Ascending aorta (tissue), 2 donors: ENCODE results near the gene KIRREL3. TPM values are rescaled to one million over a fixed set of nuclear protein-coding genes. Genes with fewer than 3 reads are reported as not detected.

ENCODE experiments used
- DNase-seq, 2 donors: peaks; one replicate each; pipeline ENCODE4 v3.0.0-alpha.2; 2019; ENCODE audit warnings: low spot score in 2 of 2
- H3K27ac ChIP-seq, 2 donors: fragments of 200-600 bp; sonication (generic); one replicate each; pipeline ENCODE4 v1.5.1; 2016 to 2017; ENCODE audit warnings: mild to moderate bottlenecking in 1 of 2
- H3K27me3 ChIP-seq: fragments of 200-600 bp; sonication (generic); one replicate; pipeline ENCODE4 v1.5.1; 2017
- H3K36me3 ChIP-seq, 2 donors: fragments of 200-600 bp; sonication (generic); one replicate each; pipeline ENCODE4 v1.5.1; 2016
- H3K4me1 ChIP-seq, 2 donors: fragments of 200-600 bp; sonication (generic); one replicate each; pipeline ENCODE4 v1.5.1; 2016 to 2017; ENCODE audit warnings: mild to moderate bottlenecking in 1 of 2
- H3K4me3 ChIP-seq, 2 donors: fragments of 200-600 bp; sonication (generic); one replicate each; pipeline ENCODE4 v1.5.1; 2016 to 2017; ENCODE audit warnings: mild to moderate bottlenecking in 1 of 2
- H3K9me3 ChIP-seq, 2 donors: fragments of 200-600 bp; sonication (generic); one replicate each; pipeline ENCODE4 v1.5.1; 2016
- intact Hi-C: fragments of 100-400 bp; cut with DNase I; formaldehyde crosslinking; loops from one replicate; pipeline ENCODE4 v1.15.1; 2023
- total RNA-seq: library from RNA; depleted of rRNA; stranded (reverse); fragments of >200 nt; gene quantifications from one replicate; pipeline ENCODE4 v1.1.0, GENCODE V29; 2016
- TF ChIP-seq, protein P1 (sequence below), 3 experiments: fragments of 200-600 bp in 2 of 3; fragments of 450-650 bp in 1 of 3; sonication (generic) in 2 of 3; IDR thresholded peaks; one replicate each; pipeline ENCODE4 v1.5.1; 2016 to 2019; ENCODE audit warnings: antibody characterized with exemption in 3 of 3, mild to moderate bottlenecking in 1 of 3, moderate library complexity in 1 of 3

Gene KIRREL3
- total RNA-seq, 1 donor from 2014 or later = not detected

DNA sequence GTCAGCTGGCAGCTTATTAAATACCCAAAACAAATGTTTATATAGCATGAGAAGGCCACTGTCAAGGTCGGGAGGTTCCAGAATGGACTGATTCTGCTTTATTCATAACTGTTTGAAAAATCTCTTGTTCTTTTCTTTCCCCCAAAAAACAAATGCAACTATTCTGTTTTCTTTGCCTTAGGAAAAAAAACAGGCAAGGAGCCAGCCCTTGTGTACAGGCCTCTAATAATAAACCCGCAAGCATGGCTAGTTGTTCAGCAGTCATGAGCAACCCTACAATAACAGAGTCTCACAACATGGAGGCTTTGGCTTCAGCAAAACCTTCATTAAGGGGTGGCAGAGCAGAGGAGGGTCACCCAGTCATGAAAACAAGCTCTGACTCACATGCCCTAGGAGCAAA, 191.7 kb downstream of the KIRREL3 start:
- intact Hi-C loops = no loop called here

DNA sequence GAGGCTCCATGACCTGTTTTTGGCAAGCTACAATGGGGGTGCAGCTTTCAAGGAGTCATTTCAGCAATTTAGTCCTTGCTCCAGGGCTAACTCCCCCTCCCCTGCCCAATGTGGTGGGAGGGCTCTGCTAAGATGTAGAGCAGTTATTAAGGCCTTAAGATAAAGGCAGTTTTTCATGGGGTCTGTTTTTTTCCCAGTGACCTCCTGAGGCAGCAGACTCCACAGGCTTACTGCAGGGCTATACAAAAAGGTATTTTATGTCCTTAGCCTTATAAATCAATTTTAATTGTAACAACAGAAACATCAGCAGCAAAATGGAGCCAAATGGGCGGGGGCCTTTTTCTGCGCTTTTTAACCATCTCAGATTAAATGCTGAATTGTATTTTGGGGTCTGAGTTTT, 192.3 kb downstream of the KIRREL3 start:
- intact Hi-C loops = no loop called here
- no peak overlapping the region for H3K27ac ChIP-seq
- H3K9me3 ChIP-seq = no peaks in the 10 kb centered on the region
- no peak overlapping the region for H3K4me3 ChIP-seq
- no peaks in the 10 kb centered on the region for H3K36me3 ChIP-seq
- TF ChIP-seq, protein P1, sequence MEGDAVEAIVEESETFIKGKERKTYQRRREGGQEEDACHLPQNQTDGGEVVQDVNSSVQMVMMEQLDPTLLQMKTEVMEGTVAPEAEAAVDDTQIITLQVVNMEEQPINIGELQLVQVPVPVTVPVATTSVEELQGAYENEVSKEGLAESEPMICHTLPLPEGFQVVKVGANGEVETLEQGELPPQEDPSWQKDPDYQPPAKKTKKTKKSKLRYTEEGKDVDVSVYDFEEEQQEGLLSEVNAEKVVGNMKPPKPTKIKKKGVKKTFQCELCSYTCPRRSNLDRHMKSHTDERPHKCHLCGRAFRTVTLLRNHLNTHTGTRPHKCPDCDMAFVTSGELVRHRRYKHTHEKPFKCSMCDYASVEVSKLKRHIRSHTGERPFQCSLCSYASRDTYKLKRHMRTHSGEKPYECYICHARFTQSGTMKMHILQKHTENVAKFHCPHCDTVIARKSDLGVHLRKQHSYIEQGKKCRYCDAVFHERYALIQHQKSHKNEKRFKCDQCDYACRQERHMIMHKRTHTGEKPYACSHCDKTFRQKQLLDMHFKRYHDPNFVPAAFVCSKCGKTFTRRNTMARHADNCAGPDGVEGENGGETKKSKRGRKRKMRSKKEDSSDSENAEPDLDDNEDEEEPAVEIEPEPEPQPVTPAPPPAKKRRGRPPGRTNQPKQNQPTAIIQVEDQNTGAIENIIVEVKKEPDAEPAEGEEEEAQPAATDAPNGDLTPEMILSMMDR (IDR thresholded peaks at IDR 0.05) = no peak
- DNase-seq = no peak
- no peaks in the 10 kb centered on the region for H3K4me1 ChIP-seq
- no peaks in the 10 kb centered on the region for H3K27me3 ChIP-seq

More for the DNA sequence above, 191.7 kb downstream of the KIRREL3 start:
- Histone ChIP-seq H3K4me1 (no peaks in the 10 kb centered on the region), H3K27me3 (no peaks in the 10 kb centered on the region), H3K27ac (no peak overlapping the region), H3K36me3 (no peaks in the 10 kb centered on the region), H3K9me3 (no peaks in the 10 kb centered on the region), H3K4me3 (no peak overlapping the region)
- no peak for DNase-seq
- TF ChIP-seq, protein P1 (IDR thresholded peaks at IDR 0.05) = no peak

DNA sequence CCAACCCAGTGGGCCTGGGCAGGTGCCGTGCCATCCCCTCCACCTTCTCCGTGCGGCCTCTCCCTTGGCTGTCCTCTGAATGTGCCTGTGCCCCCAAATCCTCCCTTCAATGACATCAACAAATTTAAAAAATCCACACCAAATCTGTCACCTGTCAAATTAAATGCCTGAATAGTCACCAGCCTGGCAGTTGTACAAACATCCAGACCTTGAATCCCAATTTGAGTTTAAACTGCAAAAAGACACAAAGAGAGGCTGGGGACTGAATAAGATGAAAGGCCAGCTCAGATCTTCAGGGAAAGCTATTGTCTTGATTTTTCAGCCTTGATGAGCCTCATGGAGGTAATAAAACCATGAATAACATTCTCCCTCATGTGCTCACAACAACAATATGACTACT, 194.7 kb downstream of the KIRREL3 start:
- no peak for DNase-seq
- Histone ChIP-seq H3K9me3 (no peaks in the 10 kb centered on the region), H3K36me3 (no peaks in the 10 kb centered on the region), H3K27me3 (no peaks in the 10 kb centered on the region), H3K4me3 (no peak overlapping the region), H3K27ac (no peak overlapping the region), H3K4me1 (no peaks in the 10 kb centered on the region)
- TF ChIP-seq, protein P1 (IDR thresholded peaks at IDR 0.05) = no peak
- intact Hi-C loops = no loop called here

DNA sequence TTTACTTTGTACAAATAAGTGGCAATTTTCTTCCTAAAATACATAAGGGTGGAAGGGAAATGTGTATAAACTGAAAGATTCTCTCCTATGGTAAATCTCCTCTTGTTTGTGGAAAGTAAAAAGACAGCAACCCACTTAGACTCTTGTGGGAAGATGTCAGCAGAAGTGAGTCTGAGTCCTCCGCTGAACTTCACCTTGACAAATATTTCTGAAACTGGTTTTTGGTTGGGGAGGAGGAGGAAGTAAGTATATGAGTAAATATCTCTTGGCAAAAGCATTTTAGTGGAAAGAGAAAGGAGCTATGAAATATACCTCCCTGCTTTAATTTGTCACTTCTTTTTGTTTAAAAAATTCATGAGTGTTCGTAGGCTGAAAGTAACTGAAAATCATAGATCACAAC, 196.2 kb downstream of the KIRREL3 start:
- intact Hi-C loops = no loop called here
- TF ChIP-seq, protein P1 (IDR thresholded peaks at IDR 0.05) = no peak
- no peak for DNase-seq
- Histone ChIP-seq H3K9me3 (no peaks in the 10 kb centered on the region), H3K27me3 (no peaks in the 10 kb centered on the region), H3K27ac (no peak overlapping the region), H3K36me3 (no peaks in the 10 kb centered on the region), H3K4me1 (no peaks in the 10 kb centered on the region), H3K4me3 (no peak overlapping the region)

DNA sequence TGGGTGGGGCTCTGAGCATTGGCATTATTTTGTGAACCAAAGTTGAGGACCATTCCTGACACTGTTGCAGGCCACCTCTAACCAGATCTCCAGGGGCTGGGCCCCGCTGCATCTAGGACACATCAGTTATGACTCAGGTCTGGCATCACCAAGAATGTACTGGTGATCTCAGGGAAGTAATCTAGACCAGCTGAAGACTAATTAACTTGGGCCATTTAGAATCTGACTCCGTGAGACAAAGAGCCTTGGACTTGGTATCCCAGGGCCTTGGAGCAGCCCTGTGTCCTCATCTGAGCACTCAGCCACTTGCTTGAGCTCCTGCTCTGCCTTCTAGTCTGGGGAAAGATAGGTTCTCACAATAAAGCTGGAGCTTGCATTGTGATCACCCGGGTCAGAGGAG, 200.6 kb downstream of the KIRREL3 start:
- intact Hi-C loops = no loop called here
- no peak for DNase-seq

More for the DNA sequence above, 200.6 kb downstream of the KIRREL3 start:
- TF ChIP-seq, protein P1 (IDR thresholded peaks at IDR 0.05) = no peak
- H3K36me3 ChIP-seq = no peaks in the 10 kb centered on the region
- no peak overlapping the region for H3K4me3 ChIP-seq
- no peaks in the 10 kb centered on the region for H3K4me1 ChIP-seq
- H3K9me3 ChIP-seq = no peaks in the 10 kb centered on the region
- H3K27me3 ChIP-seq = no peaks in the 10 kb centered on the region
- H3K27ac ChIP-seq = no peak overlapping the region
